Mucosa of descending colon (tissue), 3 donors: ENCODE data around the gene IFI16. TPM values are rescaled to one million over a fixed set of nuclear protein-coding genes. Genes with fewer than 3 reads are reported as not detected.

ENCODE experiments used
- ATAC-seq: fragments of 200-7000 bp; cut with Tn5 transposase; one replicate; pipeline ENCODE4 v1.9.1; 2020; ENCODE audit warnings: mild to moderate bottlenecking, moderate library complexity
- DNase-seq, 3 donors: peaks; one replicate each; pipeline ENCODE4 v3.0.0-alpha.2; 2020
- H3K36me3 ChIP-seq: fragments of 200-600 bp; one replicate; pipeline ENCODE4 v1.8.0; 2021; ENCODE audit warnings: low read depth, mild to moderate bottlenecking
- H3K4me1 ChIP-seq: fragments of 200-600 bp; one replicate; pipeline ENCODE4 v1.8.0; 2021; ENCODE audit warnings: low read depth, mild to moderate bottlenecking
- H3K4me3 ChIP-seq: fragments of 200-600 bp; one replicate; pipeline ENCODE4 v1.8.0; 2021; ENCODE audit warnings: mild to moderate bottlenecking
- H3K9me3 ChIP-seq: fragments of 200-600 bp; one replicate; pipeline ENCODE4 v1.8.0; 2021; ENCODE audit warnings: mild to moderate bottlenecking
- intact Hi-C, 2 donors: fragments of 100-400 bp; cut with DNase I in 1 of 2; cut with micrococcal nuclease in 1 of 2; formaldehyde crosslinking; loops; one replicate each; pipeline versions ENCODE4 v1.11.0 to v1.11.1; 2022; cut with DNase I, micrococcal nuclease
- total RNA-seq, 3 donors: library from RNA; stranded (reverse); fragmentation: NEBNext Ultra II Directional in 2 of 3; extraction: Animal tissue kit (Norgen Biotek cat#: 25700) in 2 of 3; gene quantifications; one replicate each; pipeline versions ENCODE4 v1.2.1 to v1.2.4, GENCODE V29; 2021 to 2023
- TF ChIP-seq, protein P1 (sequence below): fragments of 200-600 bp; IDR thresholded peaks from one replicate; pipeline ENCODE4 v1.8.0; 2022; ENCODE audit warnings: antibody characterized with exemption, mild to moderate bottlenecking
- donor health status: DM: no; HTN: no; CAD: no; lungs with moderate emphysema.
- donor health status: DM: no; HTN: no; CAD: no.
- donor health status: DM: no; HTN: yes; CAD: no.

The IFI16 gene
- total RNA-seq, 3 donors from 2014 or later, result 14.4 to 37.9 (median 36.6) TPM

DNA sequence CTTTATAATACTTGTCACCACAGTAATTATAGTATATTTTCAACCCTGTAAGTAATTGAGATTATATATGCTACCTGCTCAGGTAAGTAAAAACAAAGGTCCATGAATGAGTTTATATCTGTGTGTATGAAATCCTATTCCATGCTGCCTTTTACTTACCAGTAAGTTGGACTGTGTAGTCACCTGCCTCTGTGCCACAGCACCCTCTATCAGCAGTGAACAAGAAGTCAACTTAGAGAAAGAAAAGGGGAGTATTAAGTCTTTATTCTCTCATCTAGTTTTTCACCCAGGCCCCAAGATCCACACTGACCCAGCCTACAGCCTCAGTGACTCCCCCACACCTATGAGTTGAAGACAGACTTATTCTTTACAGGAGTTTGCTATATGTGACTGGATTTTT lies 36.9 kb upstream of the IFI16 start:
- Histone ChIP-seq H3K36me3 (no peaks in the 10 kb centered on the region), H3K4me3 (no peak overlapping the region), H3K9me3 (no peaks in the 10 kb centered on the region), H3K4me1 (no peaks in the 10 kb centered on the region)
- TF ChIP-seq, protein P1, sequence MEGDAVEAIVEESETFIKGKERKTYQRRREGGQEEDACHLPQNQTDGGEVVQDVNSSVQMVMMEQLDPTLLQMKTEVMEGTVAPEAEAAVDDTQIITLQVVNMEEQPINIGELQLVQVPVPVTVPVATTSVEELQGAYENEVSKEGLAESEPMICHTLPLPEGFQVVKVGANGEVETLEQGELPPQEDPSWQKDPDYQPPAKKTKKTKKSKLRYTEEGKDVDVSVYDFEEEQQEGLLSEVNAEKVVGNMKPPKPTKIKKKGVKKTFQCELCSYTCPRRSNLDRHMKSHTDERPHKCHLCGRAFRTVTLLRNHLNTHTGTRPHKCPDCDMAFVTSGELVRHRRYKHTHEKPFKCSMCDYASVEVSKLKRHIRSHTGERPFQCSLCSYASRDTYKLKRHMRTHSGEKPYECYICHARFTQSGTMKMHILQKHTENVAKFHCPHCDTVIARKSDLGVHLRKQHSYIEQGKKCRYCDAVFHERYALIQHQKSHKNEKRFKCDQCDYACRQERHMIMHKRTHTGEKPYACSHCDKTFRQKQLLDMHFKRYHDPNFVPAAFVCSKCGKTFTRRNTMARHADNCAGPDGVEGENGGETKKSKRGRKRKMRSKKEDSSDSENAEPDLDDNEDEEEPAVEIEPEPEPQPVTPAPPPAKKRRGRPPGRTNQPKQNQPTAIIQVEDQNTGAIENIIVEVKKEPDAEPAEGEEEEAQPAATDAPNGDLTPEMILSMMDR, result no peak
- DNase-seq (no peak), ATAC-seq (no peak)
- intact Hi-C loops, result no loop called here

DNA sequence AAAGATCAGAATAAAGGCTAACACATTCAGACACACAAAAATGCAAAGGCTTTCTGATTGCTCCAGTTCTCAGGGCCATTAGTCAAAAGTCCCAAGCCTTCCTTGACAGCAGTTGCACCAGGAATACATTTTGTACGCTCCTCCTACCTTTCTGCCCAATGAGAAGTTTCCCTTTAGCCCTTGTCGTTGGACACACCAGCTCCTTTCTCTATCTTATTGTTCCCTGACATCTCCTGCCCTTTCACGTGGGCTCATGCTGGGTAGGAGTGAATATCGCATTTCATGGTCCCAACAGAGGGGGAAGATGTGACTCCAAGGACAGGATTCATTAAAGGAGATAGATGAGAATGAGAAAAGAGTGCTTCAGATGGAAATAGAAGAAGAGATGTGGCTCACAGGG lies 33.5 kb upstream of the IFI16 start:
- DNase-seq (no peak), ATAC-seq (no peak)
- TF ChIP-seq, protein P1, result no peak
- Histone ChIP-seq H3K4me1 (no peaks in the 10 kb centered on the region), H3K4me3 (no peak overlapping the region), H3K36me3 (no peaks in the 10 kb centered on the region), H3K9me3 (peaks cover 2% of the 10 kb centered on the region)
- intact Hi-C loops, result no loop called here

DNA sequence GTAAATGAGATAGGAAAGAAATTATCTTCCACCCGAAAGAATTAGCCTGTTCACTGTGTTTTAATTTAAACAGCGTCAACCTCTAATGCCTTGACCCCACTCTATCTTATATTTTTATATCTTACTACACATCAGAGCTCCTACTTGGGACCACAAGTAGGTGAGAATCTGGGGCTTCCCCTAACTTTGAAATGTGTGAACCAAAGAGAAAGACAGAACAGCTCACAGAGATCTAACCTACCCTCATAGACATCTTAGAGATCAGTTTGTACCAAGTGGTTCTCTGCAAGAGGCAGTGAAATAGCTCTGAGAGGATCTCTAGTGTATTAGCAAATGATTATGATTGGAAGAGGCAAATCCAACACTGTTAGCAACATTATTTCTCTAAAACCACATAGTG lies 31.0 kb upstream of the IFI16 start:
- TF ChIP-seq, protein P1, result no peak
- H3K9me3 ChIP-seq, result peaks cover 2% of the 10 kb centered on the region
- H3K4me3 ChIP-seq, result no peak overlapping the region
- no peaks in the 10 kb centered on the region for H3K4me1 ChIP-seq
- H3K36me3 ChIP-seq, result no peaks in the 10 kb centered on the region
- DNase-seq (no peak), ATAC-seq (no peak)
- intact Hi-C loops, result no loop called here

DNA sequence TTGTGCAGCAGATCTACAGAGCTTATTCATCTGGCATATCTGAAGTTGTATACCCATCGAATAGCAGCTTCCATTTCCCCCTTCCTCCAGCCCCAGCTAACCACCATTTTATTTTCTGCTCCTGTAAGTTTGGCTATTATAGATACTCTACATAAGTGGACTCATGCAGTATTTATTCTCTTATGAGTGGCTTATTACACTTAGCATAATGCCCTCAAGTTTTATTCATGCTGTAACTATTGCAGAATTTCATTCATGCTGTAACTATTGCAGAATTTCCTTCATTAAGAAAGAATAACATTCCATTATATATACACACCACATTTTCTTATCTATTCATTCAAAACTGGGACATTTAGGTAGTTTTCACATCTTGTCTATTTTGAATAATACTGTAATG lies 30.5 kb upstream of the IFI16 start:
- H3K9me3 ChIP-seq, result peaks cover 2% of the 10 kb centered on the region
- DNase-seq, result no peak
- intact Hi-C loops, result no loop called here
- no peak overlapping the region for H3K4me3 ChIP-seq
- no peaks in the 10 kb centered on the region for H3K36me3 ChIP-seq
- TF ChIP-seq, protein P1, result no peak
- H3K4me1 ChIP-seq, result no peaks in the 10 kb centered on the region
- no peak for ATAC-seq

DNA sequence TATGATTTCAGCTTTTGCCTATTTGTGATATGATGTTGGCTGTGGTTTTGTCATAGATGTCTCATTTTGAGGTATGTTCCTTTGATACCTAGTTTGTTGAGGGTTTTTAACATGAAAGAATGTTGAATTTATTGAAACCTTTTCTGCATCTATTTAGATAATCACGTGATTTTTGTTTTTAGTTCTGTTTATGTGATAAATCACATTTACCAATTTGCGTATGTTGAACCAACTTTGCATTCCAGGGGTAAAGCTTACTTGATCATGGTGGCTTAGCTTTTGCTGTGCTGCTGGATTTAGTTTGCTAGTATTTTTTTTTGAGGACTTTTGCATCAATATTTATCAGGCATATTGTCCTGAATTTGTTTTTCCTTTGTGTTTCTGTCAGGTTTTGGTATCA lies 26.5 kb upstream of the IFI16 start:
- Histone ChIP-seq H3K36me3 (no peaks in the 10 kb centered on the region), H3K9me3 (peaks cover 2% of the 10 kb centered on the region), H3K4me3 (no peak overlapping the region), H3K4me1 (no peaks in the 10 kb centered on the region)
- ATAC-seq, result no peak
- TF ChIP-seq, protein P1, result no peak
- DNase-seq, result no peak
- intact Hi-C loops, result no loop called here

DNA sequence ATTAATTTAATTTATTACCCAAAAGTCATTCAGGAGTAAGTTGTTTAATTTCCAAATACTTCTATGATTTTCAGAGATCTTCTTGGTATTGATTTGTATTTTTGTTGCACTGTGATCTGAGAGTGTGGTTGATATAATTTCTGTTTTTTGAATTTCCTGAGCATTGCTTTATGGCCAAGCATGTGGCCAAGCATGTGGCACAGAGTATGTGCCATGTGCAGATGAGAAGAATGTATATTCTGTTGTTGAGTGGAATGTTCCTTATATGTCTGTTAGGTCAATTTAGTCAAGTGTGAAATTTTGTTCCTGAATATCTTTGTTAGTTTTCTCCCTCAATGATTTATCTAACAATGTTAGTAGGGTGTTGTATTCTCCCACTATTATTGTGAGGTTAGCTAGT lies 25.3 kb upstream of the IFI16 start:
- TF ChIP-seq, protein P1, result no peak
- DNase-seq, result no peak
- Histone ChIP-seq H3K9me3 (peaks cover 2% of the 10 kb centered on the region), H3K4me3 (no peak overlapping the region), H3K4me1 (no peaks in the 10 kb centered on the region), H3K36me3 (no peaks in the 10 kb centered on the region)
- no peak for ATAC-seq
- intact Hi-C loops, result no loop called here
